GM19023 (cell line): Measurements from ENCODE around the gene MGAT5B.
"Not testable (repeated sequence)": the region's sequence is repeated elsewhere in the genome, so short reads cannot be mapped to it uniquely, and the experiment has no call there.

ENCODE experiments used
- ATAC-seq: cut with Tn5 transposase; IDR thresholded peaks from one replicate; pipeline ENCODE4 v1.9.1; 2021; ENCODE audit warnings: mild to moderate bottlenecking, moderate library complexity; ENCODE audit not compliant: unreplicated experiment

MGAT5B gene

GRCh38 chr17:76868176-76868668 lies at the start of gene MGAT5B:
Gene MGAT5B, plus strand, starts transcription at chr17:76868404. Its CDS starts 626 bp downstream, at chr17:76869030.
- peak; percentile 73 for ATAC-seq

GRCh38 chr17:76820039-76820438 lies 48.2 kb upstream of the MGAT5B start:
- no peak for ATAC-seq

- no peak for ATAC-seq
These were observed 47.6 kb upstream of the MGAT5B start for GRCh38 chr17:76820561-76820960.

- no peak for ATAC-seq
These were observed 45.9 kb upstream of the MGAT5B start for GRCh38 chr17:76822184-76822778.

GRCh38 chr17:76824093-76824492 lies 44.1 kb upstream of the MGAT5B start:
- ATAC-seq, result no peak

GRCh38 chr17:76826330-76827068 lies 41.7 kb upstream of the MGAT5B start:
- no peak for ATAC-seq

- ATAC-seq, result no peak
These were observed 40.5 kb upstream of the MGAT5B start for GRCh38 chr17:76827736-76828135.

- ATAC-seq, result no peak
These were observed 37.1 kb upstream of the MGAT5B start for GRCh38 chr17:76830987-76831715.

GRCh38 chr17:76833034-76833644 lies 35.1 kb upstream of the MGAT5B start:
- ATAC-seq, result no peak

GRCh38 chr17:76833747-76834146 lies 34.5 kb upstream of the MGAT5B start:
- no peak for ATAC-seq

GRCh38 chr17:76834870-76835269 lies 33.3 kb upstream of the MGAT5B start:
- no peak for ATAC-seq

GRCh38 chr17:76840443-76840767 lies 27.8 kb upstream of the MGAT5B start:
- no peak for ATAC-seq

GRCh38 chr17:76840884-76841775 lies 27.1 kb upstream of the MGAT5B start:
- ATAC-seq, result no peak

- ATAC-seq, result no peak
These were observed 26.3 kb upstream of the MGAT5B start for GRCh38 chr17:76841776-76842405.

- ATAC-seq, result not testable (repeated sequence)
These were observed 25.1 kb upstream of the MGAT5B start for GRCh38 chr17:76843068-76843467.

- no peak for ATAC-seq
These were observed 24.3 kb upstream of the MGAT5B start for GRCh38 chr17:76843703-76844484.

- ATAC-seq, result no peak
These were observed 23.7 kb upstream of the MGAT5B start for GRCh38 chr17:76844485-76844829.

- ATAC-seq, result no peak
These were observed 23.4 kb upstream of the MGAT5B start for GRCh38 chr17:76844846-76845245.

- no peak for ATAC-seq
These were observed 22.6 kb upstream of the MGAT5B start for GRCh38 chr17:76845541-76846017.
